Loucy (cell line): ENCODE measurements around the gene PCBD2.

Experiments
- H2AFZ ChIP-seq: fragments of 200-600 bp; sonication (generic); 2 replicates; pipeline ENCODE4 v1.6.0; 2016; ENCODE audit warnings: antibody characterized with exemption, mild to moderate bottlenecking, low read length, moderate library complexity
- H3F3A ChIP-seq: fragments of 200-600 bp; 2 replicates; pipeline ENCODE4 v1.6.0; 2016; ENCODE audit warnings: antibody characterized with exemption, low read depth, mild to moderate bottlenecking
- H3K27me3 ChIP-seq: fragments of 200-600 bp; sonication (generic); 2 replicates; pipeline ENCODE4 v1.6.1; 2014; ENCODE audit warnings: low read length, mild to moderate bottlenecking; ENCODE audit not compliant: insufficient read depth, poor library complexity, severe bottlenecking
- H3K36me3 ChIP-seq: fragments of 200-600 bp; sonication (generic); 2 replicates; pipeline ENCODE4 v1.6.1; 2016; ENCODE audit warnings: low read length; ENCODE audit not compliant: insufficient read depth
- H3K4me1 ChIP-seq: fragments of 200-600 bp; sonication (generic); 2 replicates; pipeline ENCODE4 v1.5.1; 2014; ENCODE audit warnings: low read length, mild to moderate bottlenecking; ENCODE audit not compliant: insufficient read depth, poor library complexity, severe bottlenecking
- H3K4me2 ChIP-seq: fragments of 200-600 bp; sonication (generic); 2 replicates; pipeline ENCODE4 v1.6.0; 2014; ENCODE audit warnings: antibody characterized with exemption, low read length, low read depth, mild to moderate bottlenecking; ENCODE audit not compliant: poor library complexity, severe bottlenecking
- H3K4me3 ChIP-seq: fragments of 200-600 bp; sonication (generic); 2 replicates; pipeline ENCODE4 v1.5.1; 2014; ENCODE audit warnings: low read length, mild to moderate bottlenecking, mixed read lengths; ENCODE audit not compliant: poor library complexity, severe bottlenecking
- H3K79me2 ChIP-seq: fragments of 200-600 bp; sonication (generic); 2 replicates; pipeline ENCODE4 v1.6.1; 2014; ENCODE audit warnings: low read length; ENCODE audit not compliant: insufficient read depth
- H3K9ac ChIP-seq: fragments of 200-600 bp; sonication (generic); 2 replicates; pipeline ENCODE4 v1.6.0; 2014; ENCODE audit warnings: mild to moderate bottlenecking, low read depth, low read length, moderate library complexity; ENCODE audit not compliant: poor library complexity, severe bottlenecking
- H3K9me2 ChIP-seq: fragments of 200-600 bp; sonication (generic); replicated peaks from 2 replicates; pipeline ENCODE4 v1.6.1; 2016; ENCODE audit warnings: low read depth, low read length, mixed read lengths
- H3K9me3 ChIP-seq: fragments of 200-600 bp; sonication (generic); 2 replicates; pipeline ENCODE4 v1.6.1; 2014; ENCODE audit warnings: mild to moderate bottlenecking, antibody characterized with exemption, low read length, low read depth; ENCODE audit not compliant: insufficient read depth
- H4K20me1 ChIP-seq: fragments of 200-600 bp; sonication (generic); 2 replicates; pipeline ENCODE4 v1.6.0; 2014; ENCODE audit warnings: antibody characterized with exemption, low read length, mild to moderate bottlenecking; ENCODE audit not compliant: insufficient read depth, poor library complexity, severe bottlenecking
- EZH2phosphoT487 ChIP-seq: fragments of 200-600 bp; IDR thresholded peaks from 2 replicates; pipeline ENCODE4 v1.6.1; 2018; ENCODE audit warnings: antibody characterized with exemption, mild to moderate bottlenecking, moderate library complexity, borderline replicate concordance
- TF ChIP-seq, protein P1 (sequence below): fragments of 200-600 bp; sonication (generic); conservative IDR thresholded peaks from 2 replicates; pipeline ENCODE4 v1.5.1; 2014; ENCODE audit warnings: mild to moderate bottlenecking, antibody characterized with exemption, low read length

Gene PCBD2

DNA sequence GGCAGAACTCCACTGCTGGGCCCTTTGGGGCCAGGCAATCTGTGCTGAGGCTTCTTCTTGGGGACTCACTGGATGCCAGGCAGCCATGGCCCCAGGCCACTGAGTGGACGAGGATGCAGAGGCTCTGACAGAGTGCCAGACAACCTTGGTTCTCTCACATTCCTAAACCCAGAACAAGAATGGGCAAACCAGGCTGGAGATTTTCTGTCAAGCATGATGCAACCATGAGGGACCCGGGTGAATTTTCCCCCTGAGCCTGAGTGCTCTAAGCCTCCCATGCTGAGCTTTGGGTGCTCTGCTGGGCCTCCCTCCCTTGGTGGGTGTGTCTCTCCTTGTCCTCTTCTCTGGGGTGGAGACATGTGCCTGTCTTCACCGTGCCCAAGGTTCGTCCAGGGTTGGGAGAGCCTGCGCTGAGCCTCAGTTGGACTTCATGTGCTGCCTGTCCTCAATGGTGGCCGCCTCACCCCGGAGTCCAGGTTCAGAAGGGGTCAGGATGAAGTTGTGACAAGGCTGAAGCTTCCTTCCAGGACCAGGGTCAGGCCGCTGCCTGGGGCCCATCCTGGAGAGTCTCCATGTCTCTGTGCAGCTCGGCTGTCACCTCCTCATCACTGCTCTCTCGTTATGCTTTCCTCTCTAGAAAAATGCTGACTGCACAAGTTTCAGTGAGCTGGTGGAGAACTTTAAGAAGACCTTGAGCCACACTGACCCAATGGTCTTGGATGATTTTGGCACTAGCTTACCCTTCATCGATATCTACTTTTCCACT lies 105.0 kb downstream of the PCBD2 start:
- Histone ChIP-seq H3K27me3 (no peaks in the 10 kb centered on the region), H2AFZ (no peak overlapping the region), H3K4me3 (no peak overlapping the region), H3K4me1 (peaks cover 9% of the 10 kb centered on the region), H3K4me2 (no peak overlapping the region), H3F3A (no peaks in the 10 kb centered on the region), H3K9me2 (no peaks in the 10 kb centered on the region), H4K20me1 (no peaks in the 10 kb centered on the region), H3K9me3 (no peaks in the 10 kb centered on the region), H3K9ac (no peak overlapping the region), H3K36me3 (no peaks in the 10 kb centered on the region), H3K79me2 (no peaks in the 10 kb centered on the region)
- TF ChIP-seq, protein P1, sequence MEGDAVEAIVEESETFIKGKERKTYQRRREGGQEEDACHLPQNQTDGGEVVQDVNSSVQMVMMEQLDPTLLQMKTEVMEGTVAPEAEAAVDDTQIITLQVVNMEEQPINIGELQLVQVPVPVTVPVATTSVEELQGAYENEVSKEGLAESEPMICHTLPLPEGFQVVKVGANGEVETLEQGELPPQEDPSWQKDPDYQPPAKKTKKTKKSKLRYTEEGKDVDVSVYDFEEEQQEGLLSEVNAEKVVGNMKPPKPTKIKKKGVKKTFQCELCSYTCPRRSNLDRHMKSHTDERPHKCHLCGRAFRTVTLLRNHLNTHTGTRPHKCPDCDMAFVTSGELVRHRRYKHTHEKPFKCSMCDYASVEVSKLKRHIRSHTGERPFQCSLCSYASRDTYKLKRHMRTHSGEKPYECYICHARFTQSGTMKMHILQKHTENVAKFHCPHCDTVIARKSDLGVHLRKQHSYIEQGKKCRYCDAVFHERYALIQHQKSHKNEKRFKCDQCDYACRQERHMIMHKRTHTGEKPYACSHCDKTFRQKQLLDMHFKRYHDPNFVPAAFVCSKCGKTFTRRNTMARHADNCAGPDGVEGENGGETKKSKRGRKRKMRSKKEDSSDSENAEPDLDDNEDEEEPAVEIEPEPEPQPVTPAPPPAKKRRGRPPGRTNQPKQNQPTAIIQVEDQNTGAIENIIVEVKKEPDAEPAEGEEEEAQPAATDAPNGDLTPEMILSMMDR = no peak
- TF ChIP-seq EZH2phosphoT487 = no peak

- H3K79me2 ChIP-seq = no peaks in the 10 kb centered on the region
- H3K4me1 ChIP-seq = peaks cover 9% of the 10 kb centered on the region
- H3K9me3 ChIP-seq = no peaks in the 10 kb centered on the region
- H3K9me2 ChIP-seq = no peaks in the 10 kb centered on the region
- TF ChIP-seq, protein P1 = peak; percentile 47
- no peak for TF ChIP-seq EZH2phosphoT487
- H4K20me1 ChIP-seq = no peaks in the 10 kb centered on the region
- H3F3A ChIP-seq = no peaks in the 10 kb centered on the region
- no peak overlapping the region for H3K9ac ChIP-seq
- no peak overlapping the region for H3K4me3 ChIP-seq
- no peaks in the 10 kb centered on the region for H3K27me3 ChIP-seq
- H2AFZ ChIP-seq = no peak overlapping the region
- H3K36me3 ChIP-seq = no peaks in the 10 kb centered on the region
- no peak overlapping the region for H3K4me2 ChIP-seq
Observed at GRCh38 chr5:135010502-135011354, 105.8 kb downstream of the PCBD2 start.

DNA sequence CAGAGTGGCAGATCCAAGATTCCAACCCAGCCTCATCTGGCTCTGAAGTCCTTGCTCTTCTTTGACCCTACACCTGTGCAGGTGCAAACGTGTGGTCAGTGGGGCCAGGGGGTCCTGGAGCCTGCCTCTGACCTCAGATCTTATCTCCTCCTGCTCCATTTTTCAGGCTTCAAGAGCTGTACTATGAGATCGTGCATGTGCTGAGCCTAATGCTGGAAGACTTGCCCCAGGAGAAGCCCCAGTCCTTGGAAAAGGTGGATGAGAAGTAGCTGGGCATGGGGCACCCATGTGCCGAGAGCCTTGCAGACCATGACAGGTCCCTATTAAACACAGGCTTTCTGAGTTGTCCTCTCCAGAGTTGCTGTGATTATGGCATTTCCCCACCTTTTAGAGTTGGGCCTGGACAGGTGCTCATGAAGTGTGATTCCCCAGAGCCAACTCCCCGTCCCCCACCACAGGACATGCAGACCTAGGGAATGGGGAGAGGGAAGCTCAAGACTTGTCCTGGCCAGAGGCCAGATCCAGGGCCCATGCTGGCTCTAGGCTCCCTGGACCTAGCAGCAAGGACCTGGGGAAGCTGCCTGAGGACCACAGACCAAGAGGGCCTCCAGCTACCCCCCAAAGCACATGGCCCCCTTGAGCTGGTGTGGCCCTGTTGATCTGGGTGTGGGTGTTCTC lies 106.6 kb downstream of the PCBD2 start:
- no peaks in the 10 kb centered on the region for H3K9me2 ChIP-seq
- no peaks in the 10 kb centered on the region for H4K20me1 ChIP-seq
- no peaks in the 10 kb centered on the region for H3K27me3 ChIP-seq
- no peaks in the 10 kb centered on the region for H3K9me3 ChIP-seq
- H3K79me2 ChIP-seq = no peaks in the 10 kb centered on the region
- no peaks in the 10 kb centered on the region for H3K36me3 ChIP-seq
- no peak overlapping the region for H2AFZ ChIP-seq
- no peaks in the 10 kb centered on the region for H3F3A ChIP-seq
- peaks cover 9% of the 10 kb centered on the region for H3K4me1 ChIP-seq
- H3K4me2 ChIP-seq = no peak overlapping the region
- H3K9ac ChIP-seq = no peak overlapping the region
- H3K4me3 ChIP-seq = no peak overlapping the region
- TF ChIP-seq EZH2phosphoT487 = no peak
- TF ChIP-seq, protein P1 = no peak
